GM18907 (cell line): ENCODE data around the gene PRKAR2A.
"Not testable (repeated sequence)": the region's sequence is repeated elsewhere in the genome, so short reads cannot be mapped to it uniquely, and the experiment has no call there.

ENCODE experiments used
- ATAC-seq: cut with Tn5 transposase; IDR thresholded peaks from one replicate; pipeline ENCODE4 v1.9.1; 2021; ENCODE audit warnings: mild to moderate bottlenecking, moderate library complexity; ENCODE audit not compliant: unreplicated experiment

Gene PRKAR2A

GRCh38 chr3:48845170-48845569 is 2.5 kb downstream of the PRKAR2A start:
- ATAC-seq: no peak

- ATAC-seq: no peak
These were observed 10.5 kb downstream of the PRKAR2A start for GRCh38 chr3:48837163-48837562.

- ATAC-seq: no peak
These were observed 11.9 kb downstream of the PRKAR2A start for GRCh38 chr3:48835650-48836366.

- ATAC-seq: no peak
These were observed 15.0 kb downstream of the PRKAR2A start for GRCh38 chr3:48832684-48833083.

- no peak for ATAC-seq
These were observed 17.0 kb downstream of the PRKAR2A start for GRCh38 chr3:48830715-48831114.

GRCh38 chr3:48829525-48829924 is 18.1 kb downstream of the PRKAR2A start:
- not testable (repeated sequence) for ATAC-seq

- ATAC-seq: not testable (repeated sequence)
These were observed 19.8 kb downstream of the PRKAR2A start for GRCh38 chr3:48827874-48828273.

- ATAC-seq: no peak
These were observed 21.2 kb downstream of the PRKAR2A start for GRCh38 chr3:48826451-48826850.

GRCh38 chr3:48820612-48821324 is 26.9 kb downstream of the PRKAR2A start:
- no peak for ATAC-seq

- no peak for ATAC-seq
These were observed 28.1 kb downstream of the PRKAR2A start for GRCh38 chr3:48819234-48820221.

GRCh38 chr3:48811524-48811923 is 36.1 kb downstream of the PRKAR2A start:
- ATAC-seq: no peak

GRCh38 chr3:48804930-48805329 is 42.7 kb downstream of the PRKAR2A start:
- no peak for ATAC-seq

- not testable (repeated sequence) for ATAC-seq
These were observed 46.8 kb downstream of the PRKAR2A start for GRCh38 chr3:48800831-48801230.

GRCh38 chr3:48798998-48799397 is 48.7 kb downstream of the PRKAR2A start:
- no peak for ATAC-seq

- no peak for ATAC-seq
These were observed 50.0 kb downstream of the PRKAR2A start for GRCh38 chr3:48797626-48798025.

GRCh38 chr3:48795997-48796732 is 51.5 kb downstream of the PRKAR2A start:
- ATAC-seq: no peak

GRCh38 chr3:48793484-48793883 is 54.2 kb downstream of the PRKAR2A start:
- ATAC-seq: not testable (repeated sequence)

GRCh38 chr3:48789665-48790064 is 58.0 kb downstream of the PRKAR2A start:
- ATAC-seq: no peak

GRCh38 chr3:48788544-48789162 is 59.0 kb downstream of the PRKAR2A start:
- no peak for ATAC-seq
